GM12892 (cell line): ENCODE results near the gene CCL8.

ENCODE experiments used
- POLR2A ChIP-seq: IDR thresholded peaks from 2 replicates; pipeline ENCODE4 v1.6.1; 2011; ENCODE audit warnings: low read depth, low read length, control low read depth
- POLR2AphosphoS5 ChIP-seq: IDR thresholded peaks from 2 replicates; pipeline ENCODE4 v1.6.1; 2011; ENCODE audit warnings: low read depth, low read length, control low read depth
- TAF1 ChIP-seq: IDR thresholded peaks from 2 replicates; pipeline ENCODE4 v1.6.1; 2011; ENCODE audit warnings: low read depth, mild to moderate bottlenecking, control low read depth, low read length, borderline replicate concordance

- TF ChIP-seq POLR2A, result no peak
- no peak for TF ChIP-seq POLR2AphosphoS5
- TF ChIP-seq TAF1, result no peak
Measured at GRCh38 chr17:34339138-34339770, 20.0 kb downstream of the CCL8 start.
